Tibial nerve (tissue), 4 donors: Measurements from ENCODE around the gene OR5A1. TPM values are rescaled to one million over a fixed set of nuclear protein-coding genes. Genes with fewer than 3 reads are reported as not detected.

Experiments used
- DNase-seq, 2 donors: peaks; one replicate each; pipeline ENCODE4 v3.0.0-alpha.2; 2019; ENCODE audit warnings: low spot score in 2 of 2
- H3K27ac ChIP-seq, 4 donors: fragments of 200-600 bp; sonication (generic) in 3 of 4; one replicate each; pipeline ENCODE4 v1.5.1; 2017 to 2019; ENCODE audit warnings: mild to moderate bottlenecking in 1 of 4
- H3K27me3 ChIP-seq, 2 donors: fragments of 200-600 bp; sonication (generic) in 1 of 2; one replicate each; pipeline versions ENCODE4 v1.5.1 to v1.6.0; 2017 to 2019
- H3K36me3 ChIP-seq, 3 donors: fragments of 200-600 bp; sonication (generic); one replicate each; pipeline ENCODE4 v1.5.1; 2018 to 2019
- H3K4me1 ChIP-seq, 4 donors: fragments of 200-600 bp; sonication (generic) in 3 of 4; one replicate each; pipeline ENCODE4 v1.5.1; 2017 to 2019
- H3K4me3 ChIP-seq, 4 donors: fragments of 200-600 bp; sonication (generic) in 3 of 4; one replicate each; pipeline ENCODE4 v1.5.1; 2017 to 2019; ENCODE audit warnings: mild to moderate bottlenecking in 1 of 4, moderate library complexity in 1 of 4
- H3K9me3 ChIP-seq, 4 donors: fragments of 200-600 bp; sonication (generic) in 3 of 4; one replicate each; pipeline ENCODE4 v1.5.1; 2017 to 2019
- CTCF ChIP-seq, 5 experiments: fragments of 200-600 bp in 3 of 5; fragments of 450-650 bp in 2 of 5; sonication (generic) in 3 of 5; IDR thresholded peaks; one replicate each; pipeline ENCODE4 v1.5.1; 2016 to 2019; ENCODE audit warnings: antibody characterized with exemption in 5 of 5, mild to moderate bottlenecking in 3 of 5, moderate library complexity in 2 of 5
- EP300 ChIP-seq, 2 donors: sonication (generic); formaldehyde crosslinking; IDR thresholded peaks; one replicate each; pipeline ENCODE4 v1.6.1; 2017; ENCODE audit warnings: antibody characterized with exemption in 2 of 2, mild to moderate bottlenecking in 1 of 2
- POLR2A ChIP-seq, 2 donors: fragments of 450-650 bp; IDR thresholded peaks; one replicate each; pipeline ENCODE4 v1.6.1; 2017; ENCODE audit warnings: antibody characterized with exemption in 2 of 2, mild to moderate bottlenecking in 2 of 2, moderate library complexity in 2 of 2
- WGBS, 2 donors: methylation state at CpG; one replicate each; pipeline ENCODE4 v1.1.5; 2018; 5-methylcytosine and 5-hydroxymethylcytosine counted together
- total RNA-seq, 4 donors: library from RNA; depleted of rRNA; stranded (reverse); fragments of >200 nt; gene quantifications; one replicate each; pipeline ENCODE4 v1.1.0, GENCODE V29; 2016

The OR5A1 gene
- total RNA-seq, 4 donors from 2014 or later, result not detected

DNA sequence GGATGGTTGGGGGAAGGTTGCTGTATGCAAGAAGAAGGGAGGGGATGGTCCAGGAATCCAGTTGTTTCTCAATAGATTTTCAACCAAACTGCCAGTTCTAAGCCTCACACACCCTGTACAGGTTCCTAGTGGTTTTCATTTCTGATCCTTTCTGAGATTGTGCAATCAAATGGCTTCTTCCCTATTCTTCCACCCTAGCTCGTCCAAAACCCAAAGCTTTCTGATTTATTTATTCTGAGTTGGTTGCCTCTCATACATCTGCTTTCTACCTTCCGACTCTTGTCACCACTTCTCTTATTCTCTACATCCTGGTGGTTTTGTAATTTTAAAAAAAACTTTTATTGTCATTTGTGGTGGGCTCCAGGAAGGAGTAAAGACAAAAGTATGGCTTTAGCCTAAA lies 22.6 kb upstream of the OR5A1 start:
- 64 to 72% methylated on average over 2 of the region's 2 CpGs for WGBS, 2 donors
- TF ChIP-seq CTCF (IDR thresholded peaks at IDR 0.05) (no peak), EP300 (IDR thresholded peaks at IDR 0.05) (no peak), POLR2A (IDR thresholded peaks at IDR 0.05) (no peak)
- H3K36me3 ChIP-seq, result no peaks in the 10 kb centered on the region
- peaks cover 0 to 22% (median 0%) of the 10 kb centered on the region in 4 donors for H3K9me3 ChIP-seq
- DNase-seq, result no peak
- peaks cover 0 to 3% (median 0%) of the 10 kb centered on the region in 4 donors for H3K4me1 ChIP-seq
- no peak overlapping the region for H3K27ac ChIP-seq
- H3K27me3 ChIP-seq, result no peaks in the 10 kb centered on the region
- no peak overlapping the region for H3K4me3 ChIP-seq

DNA sequence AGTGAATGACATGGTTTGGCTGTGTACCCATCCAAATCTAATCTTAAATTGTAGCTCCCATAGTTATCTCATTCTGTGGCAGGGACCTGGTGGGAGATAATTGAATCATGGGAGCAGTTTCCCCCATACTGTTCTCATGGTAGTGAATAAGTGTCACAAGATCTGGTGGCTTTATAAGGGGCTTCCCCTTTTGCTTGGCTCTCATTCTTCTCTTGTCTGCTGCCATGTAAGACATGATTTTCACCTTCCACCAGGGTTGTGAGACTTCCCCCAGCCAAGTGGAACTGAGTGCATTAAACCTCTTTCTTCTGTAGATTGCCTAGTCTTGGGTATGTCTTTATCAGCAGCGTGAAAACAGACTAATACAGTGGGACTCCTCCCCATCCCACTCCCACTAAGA lies 21.2 kb upstream of the OR5A1 start:
- peaks cover 0 to 7% (median 0%) of the 10 kb centered on the region in 4 donors for H3K9me3 ChIP-seq
- H3K36me3 ChIP-seq, result no peaks in the 10 kb centered on the region
- no peaks in the 10 kb centered on the region for H3K27me3 ChIP-seq
- no peak overlapping the region for H3K27ac ChIP-seq
- DNase-seq, result no peak
- no peak overlapping the region for H3K4me3 ChIP-seq
- TF ChIP-seq CTCF (IDR thresholded peaks at IDR 0.05) (no peak), EP300 (IDR thresholded peaks at IDR 0.05) (no peak), POLR2A (IDR thresholded peaks at IDR 0.05) (no peak)
- H3K4me1 ChIP-seq, result peaks cover 0 to 3% (median 0%) of the 10 kb centered on the region in 4 donors
- WGBS, 2 donors, result 89 to 91% methylated on average over 1 of the region's 1 CpG

- Histone ChIP-seq H3K9me3 (no peaks in the 10 kb centered on the region), H3K4me3 (no peak overlapping the region), H3K4me1 (peaks cover 0 to 3% (median 0%) of the 10 kb centered on the region in 4 donors), H3K36me3 (no peaks in the 10 kb centered on the region), H3K27me3 (no peaks in the 10 kb centered on the region), H3K27ac (no peak overlapping the region)
- TF ChIP-seq POLR2A (IDR thresholded peaks at IDR 0.05) (no peak), EP300 (IDR thresholded peaks at IDR 0.05) (no peak), CTCF (IDR thresholded peaks at IDR 0.05) (no peak)
- no peak for DNase-seq
- 79 to 88% methylated on average over 5 of the region's 5 CpGs for WGBS, 2 donors
Measured at GRCh38 chr11:59416613-59417012, 19.7 kb upstream of the OR5A1 start.

DNA sequence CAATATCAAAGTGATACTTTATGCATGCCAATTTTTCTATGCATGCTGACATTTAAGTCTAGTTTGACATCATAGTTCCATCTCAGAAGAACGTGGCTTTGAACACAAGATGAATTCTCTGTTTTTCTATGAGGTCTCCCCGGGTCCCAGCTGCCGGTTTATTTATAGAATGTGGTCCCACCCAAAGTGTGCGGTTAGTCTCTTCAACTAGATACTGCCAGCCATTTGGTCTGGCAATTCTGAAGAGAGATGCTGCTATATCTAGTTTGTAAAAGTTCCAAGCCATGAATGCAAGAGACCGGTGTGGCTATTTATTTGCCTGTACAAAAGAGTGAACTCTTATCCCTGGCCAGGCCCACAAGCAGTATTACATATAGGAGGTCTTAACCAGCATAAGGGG lies 19.2 kb upstream of the OR5A1 start:
- no peak overlapping the region for H3K4me3 ChIP-seq
- H3K36me3 ChIP-seq, result no peaks in the 10 kb centered on the region
- peaks cover 0 to 3% (median 0%) of the 10 kb centered on the region in 4 donors for H3K4me1 ChIP-seq
- no peak overlapping the region for H3K27ac ChIP-seq
- no peaks in the 10 kb centered on the region for H3K27me3 ChIP-seq
- WGBS, 2 donors, result 30 to 38% methylated on average over 5 of the region's 5 CpGs
- TF ChIP-seq EP300 (IDR thresholded peaks at IDR 0.05), result no peak
- TF ChIP-seq CTCF (IDR thresholded peaks at IDR 0.05), result no peak
- no peak for TF ChIP-seq POLR2A (IDR thresholded peaks at IDR 0.05)
- no peaks in the 10 kb centered on the region for H3K9me3 ChIP-seq
- DNase-seq, result no peak

GRCh38 chr11:59418156-59418555 lies 18.1 kb upstream of the OR5A1 start:
- WGBS, 2 donors, result 53 to 56% methylated on average over 2 of the region's 2 CpGs
- Histone ChIP-seq H3K9me3 (no peaks in the 10 kb centered on the region), H3K27ac (no peak overlapping the region), H3K4me3 (no peak overlapping the region), H3K4me1 (peaks cover 0 to 3% (median 0%) of the 10 kb centered on the region in 4 donors), H3K36me3 (no peaks in the 10 kb centered on the region), H3K27me3 (no peaks in the 10 kb centered on the region)
- TF ChIP-seq POLR2A (IDR thresholded peaks at IDR 0.05) (no peak), CTCF (IDR thresholded peaks at IDR 0.05) (no peak), EP300 (IDR thresholded peaks at IDR 0.05) (no peak)
- DNase-seq, result no peak
